CD4-positive, alpha-beta T cell treated with Interleukin-17A for 1 hour (primary cell): ENCODE results near the gene TGM6.

ENCODE experiments used
- DNase-seq: peaks from one replicate; pipeline ENCODE4 v3.0.0-alpha.2; 2020

Gene TGM6

GRCh38 chr20:2365091-2365490, 15.6 kb upstream of the TGM6 start:
- no peak for DNase-seq

- no peak for DNase-seq
Observed at GRCh38 chr20:2365666-2366065, 15.0 kb upstream of the TGM6 start.

- DNase-seq: no peak
Observed at GRCh38 chr20:2368621-2369020, 12.1 kb upstream of the TGM6 start.

GRCh38 chr20:2373098-2373497, 7.6 kb upstream of the TGM6 start:
- no peak for DNase-seq

GRCh38 chr20:2374346-2375125, 6.2 kb upstream of the TGM6 start:
- DNase-seq: no peak

- no peak for DNase-seq
Observed at GRCh38 chr20:2378893-2379292, 1.8 kb upstream of the TGM6 start.

- peak; percentile 57 for DNase-seq
Observed at GRCh38 chr20:2379511-2380229, 1.0 kb upstream of the TGM6 start.

GRCh38 chr20:2381303-2381702, 602 bp downstream of the TGM6 start:
- DNase-seq: no peak

GRCh38 chr20:2382833-2383232, 2.1 kb downstream of the TGM6 start:
- DNase-seq: no peak

- no peak for DNase-seq
Observed at GRCh38 chr20:2385026-2385425, 4.3 kb downstream of the TGM6 start.

GRCh38 chr20:2385496-2385895, 4.8 kb downstream of the TGM6 start:
- no peak for DNase-seq

- DNase-seq: no peak
Observed at GRCh38 chr20:2386516-2387179, 5.9 kb downstream of the TGM6 start.

- peak; percentile 34 for DNase-seq
Observed at GRCh38 chr20:2387180-2387577, 6.5 kb downstream of the TGM6 start.

GRCh38 chr20:2387580-2387979, 6.9 kb downstream of the TGM6 start:
- DNase-seq: no peak

- no peak for DNase-seq
Observed at GRCh38 chr20:2390951-2391675, 10.4 kb downstream of the TGM6 start.

GRCh38 chr20:2394411-2395055, 13.8 kb downstream of the TGM6 start:
- no peak for DNase-seq

- no peak for DNase-seq
Observed at GRCh38 chr20:2395136-2395535, 14.4 kb downstream of the TGM6 start.

GRCh38 chr20:2396241-2396814, 15.6 kb downstream of the TGM6 start:
- DNase-seq: no peak

- no peak for DNase-seq
Observed at GRCh38 chr20:2397091-2397490, 16.4 kb downstream of the TGM6 start.

- no peak for DNase-seq
Observed at GRCh38 chr20:2397595-2398145, 17.0 kb downstream of the TGM6 start.

GRCh38 chr20:2398449-2398848, 17.7 kb downstream of the TGM6 start:
- no peak for DNase-seq

GRCh38 chr20:2399390-2399789, 18.7 kb downstream of the TGM6 start:
- DNase-seq: no peak
